HCT116 (cell line): ENCODE measurements around the gene VTI1A. TPM values are rescaled to one million over a fixed set of nuclear protein-coding genes. Genes with fewer than 3 reads are reported as not detected.

ENCODE experiments used
- ATAC-seq: fragments of 200-7000 bp; cut with Tn5 transposase; 2 replicates; pipeline ENCODE4 v1.9.1; 2020; ENCODE audit warnings: mild to moderate bottlenecking, moderate library complexity
- BruUV-seq: library from RNA; stranded (reverse); fragments of 400-500 nt; replicated peaks from 2 replicates; lab custom pipeline; 2021; lab: Mats Ljungman, UMichigan
- CTCF ChIA-PET: fragments of 300-600 bp; sonication (Branson Sonifier 250); formaldehyde crosslinking; loops from one replicate; lab custom pipeline; 2021; ENCODE audit warnings: antibody characterized with exemption; lab: Charles Lee
- POLR2A ChIA-PET: fragments of 300-600, 350-600 bp; sonication (Branson Sonifier 250); formaldehyde crosslinking; loops from one replicate; lab custom pipeline; 2021; ENCODE audit warnings: antibody characterized with exemption; lab: Charles Lee
- RAD21 ChIA-PET, 2 experiments: fragments of 300-600 bp; sonication (Branson Sonifier 250); formaldehyde crosslinking; loops; one replicate each; lab custom pipeline; 2023; ENCODE audit warnings: low total read pairs in 2 of 2; ENCODE audit not compliant: uncharacterized antibody in 2 of 2, unreplicated experiment in 2 of 2, low non-redundant PET in 1 of 2; lab: Charles Lee
- DNase-seq: peaks from one replicate; pipeline ENCODE4 v3.0.0-alpha.2; 2010; ENCODE audit warnings: low read depth, low spot score
- H2AFZ ChIP-seq: fragments of 200-600 bp; shearing (Covaris generic), sonication (generic); 2 replicates; pipeline ENCODE4 v1.6.1; 2017; ENCODE audit warnings: low read depth, mixed run types, mixed read lengths, antibody characterized with exemption, low read length; ENCODE audit not compliant: poor library complexity, severe bottlenecking
- H3K27ac ChIP-seq: 2 replicates; pipeline ENCODE4 v1.5.1; 2012; ENCODE audit warnings: low read depth, low read length
- H3K27me3 ChIP-seq: fragments of 200-600 bp; sonication (generic); 2 replicates; pipeline ENCODE4 v1.6.1; 2016; ENCODE audit warnings: mixed run types, low read length, mixed read lengths; ENCODE audit not compliant: insufficient read depth
- H3K36me3 ChIP-seq, 2 experiments: fragments of 200-500 bp in 1 of 2; fragments of 200-600 bp in 1 of 2; sonication (Bioruptor generic) in 1 of 2; sonication (generic) in 1 of 2; 2 replicates each; pipeline versions ENCODE4 v1.5.1 to v1.6.1; 2014 to 2016; ENCODE audit warnings: low read length in 2 of 2, inconsistent platforms in 1 of 2, mixed read lengths in 1 of 2, mixed run types in 1 of 2; ENCODE audit not compliant: insufficient read depth in 2 of 2, control insufficient read depth in 1 of 2
- H3K4me1 ChIP-seq, 2 experiments: fragments of 200-600 bp in 1 of 2; sonication (generic) in 1 of 2; 2 replicates each; pipeline versions ENCODE4 v1.5.1 to v1.6.1; 2012 to 2017; ENCODE audit warnings: low read length in 2 of 2, inconsistent platforms in 1 of 2, mild to moderate bottlenecking in 1 of 2, mixed read lengths in 1 of 2, mixed run types in 1 of 2, moderate library complexity in 1 of 2; ENCODE audit not compliant: insufficient read depth in 2 of 2, control insufficient read depth in 1 of 2
- H3K4me2 ChIP-seq: fragments of 200-600 bp; sonication (generic); 2 replicates; pipeline ENCODE4 v1.6.1; 2017; ENCODE audit warnings: mixed run types, low read length, mixed read lengths
- H3K4me3 ChIP-seq, 2 experiments: fragments of 200-600 bp in 1 of 2; sonication (generic) in 1 of 2; replicated peaks in 1 of 2; 2 replicates each; pipeline ENCODE4 v1.5.1; 2011 to 2016; ENCODE audit warnings: low read length in 2 of 2, control low read depth in 1 of 2, low read depth in 1 of 2, mild to moderate bottlenecking in 1 of 2, mixed read lengths in 1 of 2, mixed run types in 1 of 2
- H3K79me2 ChIP-seq: fragments of 200-600 bp; sonication (generic); 2 replicates; pipeline ENCODE4 v1.6.1; 2017; ENCODE audit warnings: mild to moderate bottlenecking, mixed run types, low read length, moderate library complexity, mixed read lengths; ENCODE audit not compliant: insufficient read depth
- H3K9ac ChIP-seq: fragments of 200-600 bp; sonication (generic); 2 replicates; pipeline ENCODE4 v1.6.1; 2016; ENCODE audit warnings: low read length, mixed read lengths
- H3K9me2 ChIP-seq: fragments of 200-600 bp; sonication (generic), shearing (Covaris generic); 2 replicates; pipeline ENCODE4 v1.6.1; 2017; ENCODE audit warnings: mixed run types, mild to moderate bottlenecking, moderate library complexity; ENCODE audit not compliant: insufficient read depth
- H3K9me3 ChIP-seq, 2 experiments: fragments of 200-500 bp in 1 of 2; fragments of 200-600 bp in 1 of 2; sonication (Bioruptor generic) in 1 of 2; sonication (generic) in 1 of 2; 2 replicates each; pipeline ENCODE4 v1.6.1; 2014 to 2017; ENCODE audit warnings: low read length in 2 of 2, mixed read lengths in 2 of 2, inconsistent platforms in 1 of 2, low read depth in 1 of 2, mild to moderate bottlenecking in 1 of 2, mixed run types in 1 of 2, moderate library complexity in 1 of 2; ENCODE audit not compliant: control insufficient read depth in 1 of 2, insufficient read depth in 1 of 2
- H4K20me1 ChIP-seq: fragments of 200-600 bp; sonication (generic), shearing (Covaris generic); 2 replicates; pipeline ENCODE4 v1.6.1; 2017; ENCODE audit warnings: mixed run types, mild to moderate bottlenecking, moderate library complexity; ENCODE audit not compliant: insufficient read depth
- CBX3 ChIP-seq: IDR thresholded peaks from 2 replicates; pipeline ENCODE4 v1.6.1; 2012; ENCODE audit warnings: low read depth
- EGR1 ChIP-seq: IDR thresholded peaks from 2 replicates; pipeline ENCODE4 v1.6.1; 2012; ENCODE audit warnings: low read depth
- ELF1 ChIP-seq: IDR thresholded peaks from 2 replicates; pipeline ENCODE4 v1.6.1; 2012; ENCODE audit warnings: low read depth, borderline replicate concordance
- EZH2phosphoT487 ChIP-seq: fragments of 200-600 bp; IDR thresholded peaks from 2 replicates; pipeline ENCODE4 v1.6.1; 2018; ENCODE audit warnings: antibody characterized with exemption, borderline replicate concordance
- RAD21 ChIP-seq: IDR thresholded peaks from 2 replicates; pipeline ENCODE4 v1.6.1; 2012; ENCODE audit warnings: low read depth, mild to moderate bottlenecking
- SP1 ChIP-seq: IDR thresholded peaks from 2 replicates; pipeline ENCODE4 v1.6.1; 2012; ENCODE audit warnings: low read depth
- TCF7L2 ChIP-seq: IDR thresholded peaks from 2 replicates; pipeline ENCODE4 v1.7.0; 2011; ENCODE audit warnings: borderline replicate concordance, inconsistent platforms; ENCODE audit not compliant: insufficient read depth, insufficient read length; ENCODE audit errors: extremely low read depth
- ZFX ChIP-seq: fragments of 450-650 bp; IDR thresholded peaks from 2 replicates; pipeline ENCODE4 v1.6.1; 2017
- intact Hi-C: fragments of 100-400 bp; cut with micrococcal nuclease; formaldehyde crosslinking; loops from 2 replicates; pipeline ENCODE4 v1.10.0; 2022
- total RNA-seq: library from RNA; stranded (reverse); gene quantifications from one replicate; pipeline ENCODE4 v1.2.1, GENCODE V29; 2021; ENCODE audit not compliant: unreplicated experiment
- TF ChIP-seq, protein P1 (sequence below): IDR thresholded peaks from 2 replicates; pipeline ENCODE4 v1.6.1; 2012
- TF ChIP-seq, protein P2 (sequence below): IDR thresholded peaks from 2 replicates; pipeline ENCODE4 v1.6.1; 2012
- TF ChIP-seq, protein P3 (sequence below), 3 experiments: fragments of 200-600 bp in 1 of 3; sonication (generic) in 1 of 3; IDR thresholded peaks in 2 of 3; conservative IDR thresholded peaks in 1 of 3; 2 replicates each; pipeline ENCODE4 v1.5.1; 2012 to 2017; ENCODE audit warnings: low read depth in 2 of 3, low read length in 2 of 3, antibody characterized with exemption in 1 of 3, borderline replicate concordance in 1 of 3, control low read depth in 1 of 3, mild to moderate bottlenecking in 1 of 3, mixed read lengths in 1 of 3, mixed run types in 1 of 3, moderate library complexity in 1 of 3; ENCODE audit not compliant: insufficient read depth in 1 of 3
- TF ChIP-seq, protein P4 (sequence below): IDR thresholded peaks from 2 replicates; pipeline ENCODE4 v1.6.1; 2012; ENCODE audit warnings: low read depth

VTI1A gene
- total RNA-seq, 1 experiment from 2014 or later: 80.7 TPM

DNA sequence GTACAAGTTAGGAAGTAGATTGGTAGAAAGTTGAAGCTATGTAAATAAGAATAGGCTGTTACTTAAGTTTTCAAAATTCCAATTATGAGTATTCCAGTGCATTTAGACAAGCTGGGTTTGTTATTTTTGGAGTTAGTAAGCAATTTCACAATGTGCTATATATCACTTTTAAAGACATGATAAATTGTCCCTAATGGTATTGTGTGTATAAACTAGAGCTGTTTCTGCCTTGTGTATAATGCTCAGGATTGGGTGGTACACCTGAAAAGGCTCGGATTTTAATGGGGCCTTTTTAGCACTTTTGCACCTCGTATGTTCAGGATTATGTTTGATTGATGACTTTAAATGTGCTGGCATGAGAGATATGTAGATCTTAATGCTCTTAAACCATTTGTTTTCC lies 175.8 kb downstream of the VTI1A start:
- no peaks in the 10 kb centered on the region for H3K9me3 ChIP-seq
- no peak for TF ChIP-seq CBX3
- TF ChIP-seq SP1: no peak
- TF ChIP-seq ELF1: no peak
- no peak for TF ChIP-seq EGR1
- no peak for TF ChIP-seq EZH2phosphoT487
- TF ChIP-seq, protein P1, sequence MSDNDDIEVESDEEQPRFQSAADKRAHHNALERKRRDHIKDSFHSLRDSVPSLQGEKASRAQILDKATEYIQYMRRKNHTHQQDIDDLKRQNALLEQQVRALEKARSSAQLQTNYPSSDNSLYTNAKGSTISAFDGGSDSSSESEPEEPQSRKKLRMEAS: no peak
- TF ChIP-seq ZFX: no peak
- no peak for TF ChIP-seq TCF7L2
- TF ChIP-seq, protein P2, sequence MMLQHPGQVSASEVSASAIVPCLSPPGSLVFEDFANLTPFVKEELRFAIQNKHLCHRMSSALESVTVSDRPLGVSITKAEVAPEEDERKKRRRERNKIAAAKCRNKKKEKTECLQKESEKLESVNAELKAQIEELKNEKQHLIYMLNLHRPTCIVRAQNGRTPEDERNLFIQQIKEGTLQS: no peak
- TF ChIP-seq, protein P3, sequence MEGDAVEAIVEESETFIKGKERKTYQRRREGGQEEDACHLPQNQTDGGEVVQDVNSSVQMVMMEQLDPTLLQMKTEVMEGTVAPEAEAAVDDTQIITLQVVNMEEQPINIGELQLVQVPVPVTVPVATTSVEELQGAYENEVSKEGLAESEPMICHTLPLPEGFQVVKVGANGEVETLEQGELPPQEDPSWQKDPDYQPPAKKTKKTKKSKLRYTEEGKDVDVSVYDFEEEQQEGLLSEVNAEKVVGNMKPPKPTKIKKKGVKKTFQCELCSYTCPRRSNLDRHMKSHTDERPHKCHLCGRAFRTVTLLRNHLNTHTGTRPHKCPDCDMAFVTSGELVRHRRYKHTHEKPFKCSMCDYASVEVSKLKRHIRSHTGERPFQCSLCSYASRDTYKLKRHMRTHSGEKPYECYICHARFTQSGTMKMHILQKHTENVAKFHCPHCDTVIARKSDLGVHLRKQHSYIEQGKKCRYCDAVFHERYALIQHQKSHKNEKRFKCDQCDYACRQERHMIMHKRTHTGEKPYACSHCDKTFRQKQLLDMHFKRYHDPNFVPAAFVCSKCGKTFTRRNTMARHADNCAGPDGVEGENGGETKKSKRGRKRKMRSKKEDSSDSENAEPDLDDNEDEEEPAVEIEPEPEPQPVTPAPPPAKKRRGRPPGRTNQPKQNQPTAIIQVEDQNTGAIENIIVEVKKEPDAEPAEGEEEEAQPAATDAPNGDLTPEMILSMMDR (IDR thresholded peaks at IDR 0.05 in 2 of 3, conservative IDR thresholded peaks at IDR 0.05 in 1 of 3; ENCODE audit: borderline replicate concordance in 1 of 3, insufficient read depth in 1 of 3, low read depth in 2 of 3, low read length in 2 of 3): no peak
- no peak for TF ChIP-seq RAD21
- TF ChIP-seq, protein P4, sequence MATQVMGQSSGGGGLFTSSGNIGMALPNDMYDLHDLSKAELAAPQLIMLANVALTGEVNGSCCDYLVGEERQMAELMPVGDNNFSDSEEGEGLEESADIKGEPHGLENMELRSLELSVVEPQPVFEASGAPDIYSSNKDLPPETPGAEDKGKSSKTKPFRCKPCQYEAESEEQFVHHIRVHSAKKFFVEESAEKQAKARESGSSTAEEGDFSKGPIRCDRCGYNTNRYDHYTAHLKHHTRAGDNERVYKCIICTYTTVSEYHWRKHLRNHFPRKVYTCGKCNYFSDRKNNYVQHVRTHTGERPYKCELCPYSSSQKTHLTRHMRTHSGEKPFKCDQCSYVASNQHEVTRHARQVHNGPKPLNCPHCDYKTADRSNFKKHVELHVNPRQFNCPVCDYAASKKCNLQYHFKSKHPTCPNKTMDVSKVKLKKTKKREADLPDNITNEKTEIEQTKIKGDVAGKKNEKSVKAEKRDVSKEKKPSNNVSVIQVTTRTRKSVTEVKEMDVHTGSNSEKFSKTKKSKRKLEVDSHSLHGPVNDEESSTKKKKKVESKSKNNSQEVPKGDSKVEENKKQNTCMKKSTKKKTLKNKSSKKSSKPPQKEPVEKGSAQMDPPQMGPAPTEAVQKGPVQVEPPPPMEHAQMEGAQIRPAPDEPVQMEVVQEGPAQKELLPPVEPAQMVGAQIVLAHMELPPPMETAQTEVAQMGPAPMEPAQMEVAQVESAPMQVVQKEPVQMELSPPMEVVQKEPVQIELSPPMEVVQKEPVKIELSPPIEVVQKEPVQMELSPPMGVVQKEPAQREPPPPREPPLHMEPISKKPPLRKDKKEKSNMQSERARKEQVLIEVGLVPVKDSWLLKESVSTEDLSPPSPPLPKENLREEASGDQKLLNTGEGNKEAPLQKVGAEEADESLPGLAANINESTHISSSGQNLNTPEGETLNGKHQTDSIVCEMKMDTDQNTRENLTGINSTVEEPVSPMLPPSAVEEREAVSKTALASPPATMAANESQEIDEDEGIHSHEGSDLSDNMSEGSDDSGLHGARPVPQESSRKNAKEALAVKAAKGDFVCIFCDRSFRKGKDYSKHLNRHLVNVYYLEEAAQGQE: no peak
- TF ChIP-seq, all 23 proteins: peak for 0
- H3K27ac ChIP-seq: no peak overlapping the region
- RAD21 ChIA-PET: no interaction called here
- CTCF ChIA-PET: no interaction called here
- ATAC-seq (no peak), DNase-seq (no peak)
- BruUV-seq: no TSS peak
- H2AFZ ChIP-seq: no peak overlapping the region
- no peaks in the 10 kb centered on the region for H4K20me1 ChIP-seq
- POLR2A ChIA-PET: no interaction called here
- H3K27me3 ChIP-seq: no peaks in the 10 kb centered on the region
- H3K36me3 ChIP-seq: no peaks in the 10 kb centered on the region
- H3K4me3 ChIP-seq: no peak overlapping the region
- H3K4me1 ChIP-seq: no peaks in the 10 kb centered on the region
- H3K9me2 ChIP-seq: no peaks in the 10 kb centered on the region
- H3K9ac ChIP-seq: no peak overlapping the region
- intact Hi-C loops: no loop called here
- peaks cover 8% of the 10 kb centered on the region for H3K79me2 ChIP-seq
- H3K4me2 ChIP-seq: no peak overlapping the region
